PC-3 (cell line): ENCODE data around the gene LIX1L. TPM values are rescaled to one million over a fixed set of nuclear protein-coding genes. Genes with fewer than 3 reads are reported as not detected.

ENCODE experiments used
- ATAC-seq: fragments of 200-7000 bp; cut with Tn5 transposase; 2 replicates; pipeline ENCODE4 v1.9.1; 2020; ENCODE audit warnings: mild to moderate bottlenecking, moderate library complexity
- BruUV-seq: library from RNA; stranded (reverse); fragments of 400-500 nt; replicated peaks from 2 replicates; lab custom pipeline; 2021; lab: Mats Ljungman, UMichigan
- CTCF ChIA-PET: fragments of 300-600 bp; sonication (Branson Sonifier 250); formaldehyde crosslinking; loops from one replicate; lab custom pipeline; 2022; ENCODE audit warnings: antibody characterized with exemption; lab: Charles Lee
- POLR2A ChIA-PET: fragments of 300-600 bp; sonication (Branson Sonifier 250); formaldehyde crosslinking; loops from one replicate; lab custom pipeline; 2022; ENCODE audit warnings: antibody characterized with exemption; ENCODE audit not compliant: unreplicated experiment; lab: Charles Lee
- DNase-seq: peaks from one replicate; pipeline ENCODE4 v3.0.0-alpha.2; 2015
- H2AFZ ChIP-seq: fragments of 300-600 bp; sonication (generic); 2 replicates; pipeline ENCODE4 v1.6.0; 2016; ENCODE audit warnings: antibody characterized with exemption, low read length
- H3F3A ChIP-seq: fragments of 300-600 bp; sonication (generic); one replicate; pipeline ENCODE4 v1.6.0; 2017; ENCODE audit warnings: antibody characterized with exemption, low read length, control low read depth, mild to moderate bottlenecking; ENCODE audit not compliant: unreplicated experiment
- H3K27ac ChIP-seq: fragments of 300-600 bp; sonication (generic); 2 replicates; pipeline ENCODE4 v1.5.1; 2016; ENCODE audit warnings: mild to moderate bottlenecking, low read length
- H3K27me3 ChIP-seq: fragments of 300-600 bp; sonication (generic); 2 replicates; pipeline ENCODE4 v1.6.1; 2016; ENCODE audit warnings: low read length, mixed read lengths
- H3K36me3 ChIP-seq: fragments of 300-600 bp; sonication (generic); 2 replicates; pipeline ENCODE4 v1.6.1; 2016; ENCODE audit warnings: low read depth, mixed run types, low read length, mixed read lengths
- H3K4me1 ChIP-seq: fragments of 300-600 bp; sonication (generic); 2 replicates; pipeline ENCODE4 v1.5.1; 2016; ENCODE audit warnings: low read length; ENCODE audit not compliant: insufficient read depth
- H3K4me2 ChIP-seq: fragments of 300-600 bp; sonication (generic); 2 replicates; pipeline ENCODE4 v1.6.0; 2016; ENCODE audit warnings: low read length
- H3K4me3 ChIP-seq: fragments of 300-600 bp; sonication (generic); 2 replicates; pipeline ENCODE4 v1.5.1; 2016; ENCODE audit warnings: mild to moderate bottlenecking, low read length, mixed read lengths
- H3K79me2 ChIP-seq: fragments of 300-600 bp; sonication (generic); 2 replicates; pipeline ENCODE4 v1.6.1; 2017; ENCODE audit warnings: low read length, mixed read lengths
- H3K9ac ChIP-seq: fragments of 300-600 bp; sonication (generic); 2 replicates; pipeline ENCODE4 v1.6.0; 2016; ENCODE audit warnings: mild to moderate bottlenecking, low read length
- H3K9me2 ChIP-seq: fragments of 300-600 bp; sonication (generic); replicated peaks from 2 replicates; pipeline ENCODE4 v1.6.1; 2016; ENCODE audit warnings: mixed run types, low read length, mixed read lengths
- H3K9me3 ChIP-seq: fragments of 300-600 bp; sonication (generic); 2 replicates; pipeline ENCODE4 v1.6.1; 2016; ENCODE audit warnings: low read length, mixed read lengths
- H4K20me1 ChIP-seq: fragments of 300-600 bp; sonication (generic); 2 replicates; pipeline ENCODE4 v1.6.1; 2016; ENCODE audit warnings: low read length, mixed read lengths
- CTCF ChIP-seq: fragments of 300-600 bp; sonication (generic); conservative IDR thresholded peaks from 2 replicates; pipeline ENCODE4 v1.5.1; 2017; ENCODE audit warnings: antibody characterized with exemption, low read depth, mild to moderate bottlenecking, low read length
- EZH2 ChIP-seq: fragments of 300-600 bp; sonication (generic); IDR thresholded peaks from one replicate; pipeline ENCODE4 v1.6.1; 2017; ENCODE audit warnings: antibody characterized with exemption, mild to moderate bottlenecking, low read length; ENCODE audit not compliant: unreplicated experiment
- EZH2phosphoT487 ChIP-seq: fragments of 300-600 bp; sonication (generic); IDR thresholded peaks from 2 replicates; pipeline ENCODE4 v1.6.1; 2018; ENCODE audit warnings: mild to moderate bottlenecking, antibody characterized with exemption, low read length, borderline replicate concordance
- intact Hi-C: fragments of 100-400 bp; cut with micrococcal nuclease; formaldehyde crosslinking; loops from 2 replicates; pipeline ENCODE4 v1.9.0; 2023
- total RNA-seq: library from RNA; depleted of rRNA; stranded (reverse); fragments of >200 nt; gene quantifications from 2 replicates; pipeline ENCODE4 v1.2.3, GENCODE V29; 2014

Gene LIX1L
- total RNA-seq, 1 experiment from 2014 or later = 12.5 TPM

DNA sequence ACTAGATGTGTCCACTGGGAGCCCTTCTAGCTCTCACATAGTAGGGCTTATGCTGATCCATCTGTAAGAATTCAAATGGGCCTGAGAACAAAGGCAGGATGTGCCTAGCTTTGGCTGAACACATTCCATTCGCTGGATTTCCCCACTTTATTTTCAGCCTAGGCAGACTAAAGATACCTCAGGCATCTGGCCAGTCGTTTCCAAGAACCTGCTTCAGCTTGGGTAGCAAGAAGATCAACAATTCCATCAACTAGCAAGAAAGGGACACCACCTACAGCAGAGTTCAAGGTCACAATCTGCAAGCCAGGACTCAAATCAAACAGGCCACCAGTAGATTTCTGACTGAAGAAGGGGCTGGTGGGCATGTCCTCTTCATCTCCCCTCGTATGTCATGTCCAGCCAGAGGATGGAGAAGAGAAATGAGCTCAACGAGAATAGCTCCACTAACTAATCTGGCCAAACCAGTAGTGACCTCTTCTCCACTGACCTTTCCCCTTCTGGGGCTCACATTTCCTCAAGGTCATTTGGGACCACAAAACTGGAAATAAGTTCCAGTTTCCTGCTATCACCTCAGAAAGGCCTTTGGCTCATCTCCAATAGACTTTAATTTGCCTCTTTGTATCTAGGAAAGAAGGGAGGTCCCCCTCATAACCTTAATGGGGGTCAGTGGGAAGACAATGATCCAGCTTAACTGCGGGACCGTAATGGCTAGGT, 24.4 kb upstream of the LIX1L start:
- H3K79me2 ChIP-seq = no peaks in the 10 kb centered on the region
- no peaks in the 10 kb centered on the region for H3K36me3 ChIP-seq
- TF ChIP-seq EZH2phosphoT487 = no peak
- TF ChIP-seq EZH2 = no peak
- TF ChIP-seq CTCF = no peak
- H3K9ac ChIP-seq = no peak overlapping the region
- no peaks in the 10 kb centered on the region for H3F3A ChIP-seq
- H4K20me1 ChIP-seq = no peaks in the 10 kb centered on the region
- no peak overlapping the region for H3K4me2 ChIP-seq
- no peaks in the 10 kb centered on the region for H3K9me3 ChIP-seq
- no peaks in the 10 kb centered on the region for H3K9me2 ChIP-seq
- no peak overlapping the region for H3K4me3 ChIP-seq
- DNase-seq (no peak), ATAC-seq (no peak)
- no peak overlapping the region for H3K27ac ChIP-seq
- intact Hi-C loops = no loop called here
- H2AFZ ChIP-seq = no peak overlapping the region
- CTCF ChIA-PET = no interaction called here
- BruUV-seq = no TSS peak
- POLR2A ChIA-PET = interaction anchor here (0.6 kb wide), 1 partner anchor 123 kb away, joined by 4 read pairs; the partner anchor contains the start of gene PIAS3
- peaks cover 64% of the 10 kb centered on the region for H3K4me1 ChIP-seq
- H3K27me3 ChIP-seq = no peaks in the 10 kb centered on the region

DNA sequence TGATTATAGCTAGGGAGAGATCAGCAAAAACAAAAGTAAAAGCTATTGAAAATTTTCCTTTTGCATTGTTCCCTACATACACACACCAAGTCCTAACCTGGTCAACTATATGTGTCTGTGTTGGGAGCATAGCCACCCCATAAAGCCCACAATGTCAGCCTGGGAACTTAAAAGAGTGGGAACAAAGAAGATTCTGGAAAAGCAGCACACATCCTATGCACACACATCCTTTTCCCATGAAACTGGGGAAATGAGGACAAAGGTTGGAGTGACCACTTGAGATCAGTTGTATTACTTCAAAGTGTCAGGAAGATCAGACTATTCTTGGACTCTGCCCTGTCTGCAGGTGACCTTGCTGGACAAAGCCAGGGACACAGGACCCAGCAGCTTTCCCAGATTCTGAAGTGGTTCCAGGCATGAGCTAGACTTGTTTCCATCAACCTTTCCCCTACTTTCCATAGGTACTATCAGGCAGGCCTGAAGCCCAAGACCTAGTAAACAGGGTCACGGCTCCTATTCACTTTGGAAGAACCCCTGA, 22.7 kb upstream of the LIX1L start:
- no peak overlapping the region for H2AFZ ChIP-seq
- DNase-seq = no peak
- ATAC-seq = no peak
- H3K4me3 ChIP-seq = no peak overlapping the region
- H3K9ac ChIP-seq = no peak overlapping the region
- no peaks in the 10 kb centered on the region for H3F3A ChIP-seq
- H3K79me2 ChIP-seq = no peaks in the 10 kb centered on the region
- TF ChIP-seq CTCF = no peak
- H3K36me3 ChIP-seq = no peaks in the 10 kb centered on the region
- H3K4me1 ChIP-seq = peaks cover 57% of the 10 kb centered on the region
- ChIA-PET POLR2A (interaction anchor here (0.6 kb wide), 2 partner anchors 16 to 73 kb away, joined by 3 to 15 read pairs; partner anchors contain the start of gene POLR3GL), CTCF (interaction anchor here (0.9 kb wide), 1 partner anchor 27 kb away, joined by 5 read pairs; no protein-coding TSS in a partner anchor)
- H4K20me1 ChIP-seq = no peaks in the 10 kb centered on the region
- H3K27ac ChIP-seq = peak overlapping the region; percentile 77; the same call in 1 of the 2 replicates
- no TSS peak for BruUV-seq
- H3K9me2 ChIP-seq = no peaks in the 10 kb centered on the region
- H3K9me3 ChIP-seq = no peaks in the 10 kb centered on the region
- H3K4me2 ChIP-seq = no peak overlapping the region
- no peaks in the 10 kb centered on the region for H3K27me3 ChIP-seq
- intact Hi-C loops = no loop called here
